ENCODE results near the gene PACSIN2.
"Not testable (repeated sequence)": the region's sequence is repeated elsewhere in the genome, so short reads cannot be mapped to it uniquely, and the experiment has no call there.

PACSIN2 gene

DNA sequence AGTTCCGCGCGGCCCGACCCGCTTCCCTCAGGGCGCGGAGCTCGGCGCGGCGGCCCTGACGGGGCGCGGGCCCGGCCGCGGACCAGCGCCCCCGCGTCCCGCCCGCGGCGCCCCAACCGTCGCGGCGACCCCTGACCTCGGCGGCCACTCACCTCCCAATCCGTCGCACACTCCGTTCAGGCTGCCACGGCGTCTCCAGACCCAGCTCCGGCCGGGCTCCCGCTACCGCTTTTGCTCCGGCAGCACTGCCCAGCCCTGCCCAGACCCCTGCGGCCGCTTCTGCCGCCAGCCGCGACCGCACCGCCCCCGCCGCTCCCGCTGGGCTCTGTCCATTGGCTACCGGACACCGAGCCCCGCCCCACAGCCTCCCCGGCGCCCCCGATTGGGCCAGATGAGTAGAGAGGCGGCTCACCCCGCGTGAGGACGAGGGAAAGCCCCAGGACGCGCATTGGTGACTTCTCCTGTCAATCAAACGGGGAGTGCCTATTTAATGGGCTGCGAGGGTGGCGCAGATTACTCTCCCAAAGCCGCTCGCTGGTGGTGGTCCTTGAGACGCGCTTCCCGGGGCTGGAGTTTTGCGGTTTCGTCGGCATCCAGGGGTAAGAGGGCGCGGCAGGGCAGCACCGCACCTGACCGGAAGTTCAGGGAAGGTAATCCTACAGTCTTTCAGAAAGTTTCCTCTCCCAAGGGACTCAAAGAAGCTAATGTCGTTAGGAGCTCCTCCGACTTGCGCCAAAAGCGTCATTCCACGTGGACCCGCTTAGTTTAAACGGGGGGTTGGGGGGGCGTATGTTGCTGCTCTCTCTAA lies at the start of gene PACSIN2:
Gene PACSIN2, minus strand, starts transcription at position 281 of the 808 bp plus-strand sequence. CDS start 103,069 bp downstream, outside the sequence.
- DNase-seq (ENCODE audit: low read depth, low spot score) = peak; percentile 91

DNA sequence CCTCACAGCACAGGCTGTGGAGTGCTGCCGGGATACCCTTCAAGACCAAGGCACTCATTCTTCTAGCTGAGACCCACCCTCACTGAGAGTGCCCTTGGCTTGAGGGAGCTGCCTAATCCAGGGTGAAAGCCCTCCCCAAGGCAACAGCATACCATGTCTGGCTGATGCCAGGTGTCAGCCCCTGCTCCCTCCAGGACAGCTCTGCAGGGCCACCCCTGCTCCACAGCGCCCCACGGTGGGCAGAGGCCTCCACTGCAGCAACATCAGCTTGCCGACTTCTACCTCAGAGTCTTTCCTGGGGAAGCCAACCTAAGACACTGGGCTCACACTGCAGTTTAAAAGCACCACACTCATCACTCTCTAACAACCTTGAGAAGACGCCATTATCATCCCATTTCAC lies 45.2 kb upstream of the PACSIN2 start:
- no peak for DNase-seq (ENCODE audit: low read depth, low spot score)

DNA sequence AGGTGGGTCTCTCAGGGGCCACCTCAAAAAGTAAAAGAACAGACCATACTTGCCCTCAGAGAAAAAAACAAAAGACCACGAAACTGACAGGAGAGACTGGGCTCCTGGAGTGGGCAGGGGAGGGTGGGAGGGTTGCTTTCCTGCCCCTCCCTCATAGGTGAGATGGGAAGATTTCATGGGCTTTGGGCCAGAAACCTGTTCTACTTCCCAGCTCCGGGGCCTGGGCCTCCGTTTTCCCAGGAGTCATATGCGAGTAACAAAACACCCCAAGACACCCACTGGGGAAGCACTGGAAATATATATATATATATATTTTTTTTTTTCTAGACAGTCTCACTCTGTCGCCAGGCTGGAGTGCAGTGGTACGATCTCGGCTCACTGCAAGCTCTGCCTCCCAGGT lies 42.7 kb upstream of the PACSIN2 start:
- no peak for DNase-seq (ENCODE audit: low read depth, low spot score)

GRCh38 chr22:43053176-43053575 lies 38.2 kb upstream of the PACSIN2 start:
- DNase-seq (ENCODE audit: low read depth, low spot score) = no peak

GRCh38 chr22:43050995-43051394 lies 36.0 kb upstream of the PACSIN2 start:
- no peak for DNase-seq (ENCODE audit: low read depth, low spot score)

DNA sequence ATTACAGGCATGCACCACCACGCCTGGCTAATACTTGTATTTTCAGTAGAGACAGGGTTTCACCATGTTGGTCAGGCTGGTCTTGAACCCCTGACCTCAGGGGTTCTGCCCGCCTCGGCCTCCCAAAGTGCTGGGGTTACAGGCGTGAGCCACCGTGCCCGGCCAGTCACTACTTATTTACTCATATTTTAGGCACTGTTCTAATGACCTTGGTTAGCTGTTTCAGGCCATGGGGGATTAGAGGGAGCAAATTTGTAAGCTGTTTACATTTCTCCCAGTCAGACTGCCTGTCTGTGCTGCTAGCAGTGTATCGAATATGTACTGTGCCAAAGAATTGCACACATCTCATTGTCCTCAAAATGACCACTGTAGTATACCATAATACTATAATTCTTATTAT lies 32.7 kb upstream of the PACSIN2 start:
- DNase-seq (ENCODE audit: low read depth, low spot score) = no peak

DNA sequence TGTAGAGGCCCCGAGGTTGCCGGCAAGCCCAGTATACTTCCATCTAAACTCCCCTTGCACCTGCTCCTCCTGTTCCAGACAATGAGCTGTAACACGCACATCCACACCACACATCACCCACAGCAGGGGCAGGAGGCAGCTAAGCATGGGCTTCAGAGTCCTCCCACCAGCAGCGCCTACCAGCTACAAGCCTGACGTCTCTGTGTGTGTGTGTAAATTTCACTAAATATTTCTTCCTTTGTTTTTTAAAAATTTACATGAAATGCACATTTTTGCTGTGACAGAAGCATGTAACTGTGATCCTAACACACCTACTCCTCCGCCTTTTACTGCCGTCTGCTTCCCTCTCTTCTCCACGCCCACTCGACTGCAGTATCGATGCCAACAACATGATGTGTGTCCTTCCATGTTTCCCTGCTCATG lies 29.4 kb upstream of the PACSIN2 start:
- DNase-seq (ENCODE audit: low read depth, low spot score) = no peak

DNA sequence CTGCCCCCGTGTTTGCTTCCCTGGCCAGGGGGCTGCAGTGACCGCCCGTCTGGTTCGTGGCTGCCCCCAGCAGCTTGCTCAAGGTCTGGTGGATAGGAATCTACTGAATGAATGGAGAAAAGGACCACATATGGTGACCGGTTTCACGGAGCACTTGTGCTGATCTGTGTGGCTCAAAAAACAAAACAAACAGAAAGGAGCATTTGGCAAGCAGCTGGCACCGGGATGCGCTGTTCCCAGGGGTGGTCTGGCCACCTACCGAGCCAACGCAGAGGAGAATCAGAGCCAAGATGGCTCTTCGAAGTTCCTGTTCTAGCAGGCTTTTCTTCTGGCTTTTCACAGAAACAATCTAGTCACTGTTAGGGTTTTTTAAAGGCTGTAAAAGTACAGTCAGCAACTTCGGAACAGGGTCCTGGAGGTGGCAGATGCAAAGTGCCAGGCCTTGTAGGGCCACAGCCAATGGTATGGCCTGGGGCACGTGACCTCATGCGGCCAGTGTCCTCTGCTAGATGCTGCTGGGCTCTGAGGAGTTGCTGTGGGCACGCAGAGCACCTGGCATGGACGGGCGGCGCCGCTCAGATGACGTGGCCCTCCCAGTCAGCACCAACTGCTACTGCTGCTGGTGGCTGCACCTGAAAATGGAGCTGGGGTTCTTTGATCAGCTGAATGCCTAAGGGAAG lies 27.3 kb upstream of the PACSIN2 start:
- DNase-seq (ENCODE audit: low read depth, low spot score) = peak; percentile 73

DNA sequence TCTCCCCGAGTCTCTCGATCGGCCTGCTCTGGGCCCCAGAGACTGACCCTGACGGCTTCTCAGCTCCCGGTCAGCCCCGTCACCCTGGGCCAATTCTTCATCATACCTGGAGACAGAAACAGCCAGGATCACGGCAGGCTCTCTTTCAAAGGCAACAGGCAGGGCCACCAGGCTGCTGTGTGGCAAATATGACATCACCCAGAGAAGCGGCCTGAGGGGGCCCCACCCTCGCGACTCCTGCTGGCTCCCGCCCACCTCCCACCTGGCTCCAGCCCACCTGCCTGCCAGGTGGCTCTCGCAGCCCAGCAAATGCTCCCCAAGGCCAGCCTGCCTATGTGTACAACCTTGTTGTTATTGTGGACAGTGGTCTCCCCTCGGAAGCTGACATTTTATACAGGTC lies 24.9 kb upstream of the PACSIN2 start:
- no peak for DNase-seq (ENCODE audit: low read depth, low spot score)

DNA sequence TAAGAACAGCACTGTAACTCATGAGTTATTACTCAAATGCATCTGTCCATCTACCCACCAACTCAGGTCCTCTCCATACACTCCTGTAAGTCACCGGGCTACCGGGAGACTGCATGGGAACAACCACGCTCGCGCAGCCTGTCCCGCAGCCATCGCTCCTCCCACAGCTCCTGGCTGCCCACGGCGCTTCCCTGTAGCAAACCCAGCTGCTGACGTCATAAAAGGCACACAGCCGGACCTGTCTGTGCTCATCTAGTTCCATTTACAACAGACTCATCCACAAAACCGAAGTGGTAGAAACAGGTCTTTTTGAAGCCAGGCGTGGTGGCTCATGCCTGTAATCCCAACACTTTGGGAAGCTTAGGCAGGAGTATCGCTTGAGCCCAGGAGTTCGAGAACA lies 23.4 kb upstream of the PACSIN2 start:
- DNase-seq (ENCODE audit: low read depth, low spot score) = no peak

DNA sequence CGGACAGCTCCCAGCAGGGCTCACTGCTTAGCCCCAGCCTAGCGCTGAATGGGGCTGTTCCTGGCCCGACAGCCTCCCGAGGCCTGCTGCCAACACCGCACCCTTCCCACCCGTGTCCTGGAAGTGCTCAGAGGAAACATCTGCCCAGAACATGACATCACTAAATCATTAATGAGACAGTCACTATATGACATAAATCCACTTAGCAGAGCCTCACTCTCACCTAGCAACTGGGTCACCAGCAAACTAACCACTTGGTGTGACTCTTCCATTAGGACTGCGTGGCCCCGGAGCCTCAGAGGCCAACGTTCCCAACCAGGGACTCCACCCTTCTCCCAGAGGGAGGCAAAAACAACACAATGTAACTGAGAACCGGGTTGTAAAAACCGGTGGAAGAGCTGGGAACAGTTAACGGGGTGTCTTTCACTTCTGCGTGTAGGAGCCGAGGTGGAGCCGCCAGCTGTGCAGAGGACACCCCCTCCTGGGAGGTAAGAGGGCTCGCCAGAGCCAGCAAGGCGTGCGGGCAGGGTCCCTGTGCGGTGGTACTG lies 21.4 kb upstream of the PACSIN2 start:
- DNase-seq (ENCODE audit: low read depth, low spot score) = peak; percentile 67

DNA sequence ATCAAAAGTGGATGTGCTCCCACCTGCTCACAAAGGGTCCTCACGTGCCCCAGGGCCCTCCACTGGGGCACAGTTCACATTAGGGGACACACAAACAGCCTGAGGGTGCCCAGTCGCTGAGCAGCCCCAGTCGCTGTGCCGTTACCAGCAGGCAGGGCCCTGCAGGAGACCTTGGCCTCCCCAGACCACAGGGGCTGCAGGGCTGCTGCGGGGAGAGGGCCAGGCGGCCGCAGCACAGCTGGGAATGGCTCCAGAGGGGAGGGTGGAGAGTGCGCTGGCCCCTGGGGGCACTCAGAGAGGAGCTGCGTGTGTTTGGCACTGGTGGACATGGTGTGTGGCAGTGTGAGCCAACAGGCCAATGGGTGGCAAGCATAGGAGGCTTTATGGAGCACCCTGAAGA lies 20.3 kb upstream of the PACSIN2 start:
- no peak for DNase-seq (ENCODE audit: low read depth, low spot score)

GRCh38 chr22:43031617-43032016 lies 16.7 kb upstream of the PACSIN2 start:
- DNase-seq (ENCODE audit: low read depth, low spot score) = no peak

- DNase-seq (ENCODE audit: low read depth, low spot score) = no peak
Measured at GRCh38 chr22:43018615-43019014, 3.7 kb upstream of the PACSIN2 start.

- no peak for DNase-seq (ENCODE audit: low read depth, low spot score)
Measured at GRCh38 chr22:43017525-43018460, 2.8 kb upstream of the PACSIN2 start.

- not testable (repeated sequence) for DNase-seq (ENCODE audit: low read depth, low spot score)
Measured at GRCh38 chr22:43016150-43016549, 1.2 kb upstream of the PACSIN2 start.

DNA sequence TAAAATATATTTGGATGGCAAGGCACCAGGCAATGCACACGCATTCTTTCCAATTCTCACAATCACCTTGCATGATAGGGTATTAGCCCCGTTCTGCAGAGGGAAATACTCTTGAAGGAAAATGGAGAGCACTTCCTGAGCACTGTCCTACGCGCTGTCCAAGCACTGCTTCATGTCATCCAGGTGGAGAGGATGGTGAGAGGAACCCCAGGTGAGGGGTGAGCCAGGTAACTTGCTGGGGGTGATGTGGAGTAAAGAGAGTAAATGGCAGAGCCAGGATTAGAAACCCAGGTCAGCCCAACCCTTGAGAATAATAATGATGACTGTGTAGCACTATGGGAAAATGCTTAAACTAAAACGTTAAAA lies 711 bp upstream of the PACSIN2 start:
- no peak for DNase-seq (ENCODE audit: low read depth, low spot score)

DNA sequence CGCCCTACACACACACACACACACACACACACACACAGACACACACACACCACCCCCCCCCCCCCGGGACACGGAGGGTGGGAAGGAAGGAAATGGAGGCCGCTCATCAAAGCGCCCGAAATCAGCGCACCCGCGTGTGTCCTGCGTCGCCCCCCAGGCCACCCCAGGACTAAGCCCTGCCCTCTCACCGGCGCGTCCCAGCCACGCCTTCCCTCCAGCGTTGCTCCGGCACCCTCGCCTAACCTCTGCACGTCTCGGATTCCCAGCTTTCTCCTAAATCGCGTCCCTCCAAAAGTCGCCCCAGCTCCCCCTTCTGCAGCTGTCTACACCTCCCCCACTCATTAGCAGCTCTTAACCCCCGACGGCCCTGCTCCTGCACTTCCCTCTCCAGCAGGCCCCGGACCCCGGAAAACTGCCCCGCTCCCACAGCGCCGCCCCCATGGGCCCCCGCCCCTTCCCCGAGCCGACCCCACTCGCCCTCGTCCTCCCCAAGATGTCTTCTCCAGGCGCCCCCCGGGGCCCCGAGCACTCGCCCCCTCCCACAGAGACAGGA lies 557 bp downstream of the PACSIN2 start:
- no peak for DNase-seq (ENCODE audit: low read depth, low spot score)

- DNase-seq (ENCODE audit: low read depth, low spot score) = no peak
Measured at GRCh38 chr22:43013355-43014315, 1.3 kb downstream of the PACSIN2 start.

DNA sequence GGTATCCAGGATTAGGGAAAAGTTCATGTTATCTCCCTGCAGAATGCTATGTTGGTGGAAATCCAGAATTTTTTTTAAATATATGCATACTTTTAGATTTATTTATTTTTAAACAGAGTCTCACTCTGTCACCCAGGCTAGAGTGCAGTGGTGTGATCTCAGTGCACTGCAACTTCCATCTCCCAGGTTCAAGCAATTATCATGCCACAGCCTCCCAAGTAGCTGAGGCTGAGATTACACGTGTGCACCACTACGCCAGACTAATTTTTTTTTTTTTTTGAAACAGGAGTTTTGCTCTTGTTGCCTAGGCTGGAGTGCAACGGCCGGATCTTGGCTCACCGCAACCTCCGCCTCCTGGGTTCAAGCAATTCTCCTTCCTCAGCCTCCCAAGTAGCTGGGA lies 2.6 kb downstream of the PACSIN2 start:
- no peak for DNase-seq (ENCODE audit: low read depth, low spot score)

Data from brain pericyte (primary cell).